ENCODE data around the gene NTM. TPM values are rescaled to one million over a fixed set of nuclear protein-coding genes. Genes with fewer than 3 reads are reported as not detected.
A peak's percentile ranks its signal among the peaks of the same experiment; 100 is the strongest.

The NTM gene
- total RNA-seq, 8 experiments from 2014 or later, result 0.80 to 169 (median 18.6) TPM

DNA sequence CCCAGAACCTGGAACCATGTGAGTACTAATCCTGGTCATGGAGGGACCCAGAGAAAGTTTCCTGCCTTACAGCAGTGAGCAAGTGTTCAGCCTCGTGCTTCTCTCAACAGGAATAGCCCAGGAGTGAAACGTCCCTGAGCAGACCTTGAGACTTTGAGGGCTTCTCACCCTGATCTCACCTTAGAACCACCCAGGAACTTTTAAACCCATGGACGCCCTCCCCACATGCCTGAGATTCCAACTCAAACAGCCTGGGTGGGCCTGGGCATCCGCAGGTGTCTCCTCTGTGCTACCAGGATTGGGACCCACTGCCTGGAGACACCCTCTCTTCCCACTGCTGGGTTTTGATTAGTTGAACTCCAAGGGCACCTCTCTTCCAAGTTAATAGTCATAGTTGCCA lies 297.2 kb downstream of the NTM start:
- H3K27ac ChIP-seq, result no peak overlapping the region
- in situ Hi-C loops (cut with MboI; ENCODE audit: low pct_unique_long_range_greater_than_20kb in 2 of 9, low sequenced_read_pairs in 9 of 9, unreplicated experiment in 9 of 9), result loop anchor here in 4 of 9 experiments (25.0 kb wide), 1 partner anchor 605 kb away; no protein-coding TSS in a partner anchor
- ATAC-seq (replicated peaks in 6 of 8), result no peak
- H3K4me3 ChIP-seq, result no peak overlapping the region
- WGBS, 10 experiments, result 53 to 100% (median 85%) methylated on average over 1 to 2 of the region's 4 CpGs; no CpG with 5 or more reads in 5 of the 10 experiments
- H3K4me1 ChIP-seq (replicated peaks in 1 of 2), result peaks cover 17 to 20% of the 10 kb centered on the region in 2 donors

- Histone ChIP-seq H3K27ac (no peak overlapping the region), H3K4me1 (replicated peaks in 1 of 2) (peaks cover 5 to 8% of the 10 kb centered on the region in 2 donors), H3K4me3 (no peak overlapping the region)
- WGBS, 10 experiments, result 0 to 78% (median 42%) methylated on average over 1 to 9 of the region's 11 CpGs
- in situ Hi-C loops (cut with MboI; ENCODE audit: low pct_unique_long_range_greater_than_20kb in 2 of 9, low sequenced_read_pairs in 9 of 9, unreplicated experiment in 9 of 9), result loop anchor here in 4 of 9 experiments (25.0 kb wide), 1 partner anchor 606 kb away; no protein-coding TSS in a partner anchor
- ATAC-seq (replicated peaks in 6 of 8), result peak in 3 of 8 experiments; percentile 15 to 53 (median 37)
Observed at GRCh38 chr11:131668500-131669400, 298.3 kb downstream of the NTM start.

DNA sequence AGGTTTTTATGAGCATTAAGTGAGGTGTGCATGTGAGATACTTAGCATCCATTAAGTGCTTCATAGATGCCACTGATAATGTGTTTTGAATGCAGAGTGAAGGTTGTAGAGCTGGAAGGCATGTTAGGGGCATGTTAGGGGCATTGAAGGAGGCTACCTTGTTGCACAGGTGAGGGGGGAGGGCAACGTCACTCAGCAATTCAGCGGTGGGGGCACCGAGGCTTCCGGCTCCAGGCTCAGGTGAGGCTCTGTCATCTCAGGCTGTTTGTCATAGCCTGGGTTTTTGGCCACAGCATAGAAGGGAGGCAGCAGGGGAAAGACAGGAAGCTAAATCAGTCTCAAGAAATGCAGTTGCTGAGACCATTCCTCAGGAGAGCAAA lies 299.0 kb downstream of the NTM start:
- no peak for ATAC-seq (replicated peaks in 6 of 8)
- in situ Hi-C loops (cut with MboI; ENCODE audit: low pct_unique_long_range_greater_than_20kb in 2 of 9, low sequenced_read_pairs in 9 of 9, unreplicated experiment in 9 of 9), result loop anchor here in 4 of 9 experiments (25.0 kb wide), 1 partner anchor 607 kb away; no protein-coding TSS in a partner anchor
- H3K4me3 ChIP-seq, result no peak overlapping the region
- WGBS, 10 experiments, result 0 to 95% (median 55%) methylated on average over 1 to 4 of the region's 4 CpGs; no CpG with 5 or more reads in 4 of the 10 experiments
- no peak overlapping the region for H3K27ac ChIP-seq
- peaks cover 3 to 4% of the 10 kb centered on the region in 2 donors for H3K4me1 ChIP-seq (replicated peaks in 1 of 2)

DNA sequence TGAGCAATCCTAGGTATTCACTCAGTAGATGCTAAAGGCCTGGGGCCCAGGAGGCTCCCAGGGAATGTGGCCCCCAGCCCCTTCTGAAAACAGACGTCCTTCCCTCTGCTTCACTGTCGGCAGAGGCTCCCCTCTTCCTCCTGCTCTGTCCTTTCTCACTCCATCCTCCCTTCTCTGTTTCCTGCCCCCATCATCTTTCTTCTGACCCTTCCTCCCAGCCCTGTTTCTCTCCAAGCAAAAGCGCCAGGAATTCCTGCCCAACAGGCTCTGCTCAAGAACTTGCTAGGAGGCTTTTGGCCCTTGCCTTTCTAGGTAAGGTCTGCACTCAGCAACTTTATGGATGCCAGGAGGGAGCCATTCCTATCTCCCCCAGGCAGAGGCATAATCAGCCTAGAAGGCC lies 300.5 kb downstream of the NTM start:
- no peak overlapping the region for H3K27ac ChIP-seq
- ATAC-seq (replicated peaks in 6 of 8), result no peak
- WGBS, 10 experiments, result 50 to 100% (median 60%) methylated on average over 1 to 3 of the region's 3 CpGs; no CpG with 5 or more reads in 4 of the 10 experiments
- in situ Hi-C loops (cut with MboI; ENCODE audit: low pct_unique_long_range_greater_than_20kb in 2 of 9, low sequenced_read_pairs in 9 of 9, unreplicated experiment in 9 of 9), result loop anchor here in 8 of 9 experiments (10.0 to 25.0 kb wide), 3 partner anchors 606 to 746 kb away; no protein-coding TSS in a partner anchor
- H3K4me3 ChIP-seq, result no peak overlapping the region
- H3K4me1 ChIP-seq (replicated peaks in 1 of 2), result peaks cover 3 to 4% of the 10 kb centered on the region in 2 donors

DNA sequence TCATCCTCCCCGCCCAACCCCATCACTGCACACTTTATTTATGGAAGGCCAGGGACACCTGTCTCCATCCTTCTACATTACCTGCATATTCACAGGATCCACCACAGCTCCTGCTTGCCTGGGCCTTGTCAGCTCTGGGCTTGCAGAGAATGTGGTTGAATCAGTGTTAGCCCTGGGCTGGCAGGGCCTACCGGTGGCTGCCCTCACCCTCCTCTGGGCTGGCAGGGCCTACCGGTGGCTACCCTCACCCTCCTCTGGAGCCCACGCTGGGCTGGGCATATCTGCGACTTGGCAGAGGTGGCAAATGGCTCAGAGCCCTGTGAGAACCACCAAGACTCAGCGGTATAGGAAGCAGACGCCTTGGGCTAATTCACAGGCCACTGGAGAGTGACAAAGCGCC lies 300.9 kb downstream of the NTM start:
- H3K4me3 ChIP-seq, result no peak overlapping the region
- H3K27ac ChIP-seq, result no peak overlapping the region
- no peak for ATAC-seq (replicated peaks in 6 of 8)
- WGBS, 10 experiments, result 93 to 100% (median 100%) methylated on average over 1 to 3 of the region's 8 CpGs; no CpG with 5 or more reads in 7 of the 10 experiments
- in situ Hi-C loops (cut with MboI; ENCODE audit: low pct_unique_long_range_greater_than_20kb in 2 of 9, low sequenced_read_pairs in 9 of 9, unreplicated experiment in 9 of 9), result loop anchor here in 8 of 9 experiments (10.0 to 25.0 kb wide), 3 partner anchors 607 to 747 kb away; no protein-coding TSS in a partner anchor
- H3K4me1 ChIP-seq (replicated peaks in 1 of 2), result peaks cover 3 to 4% of the 10 kb centered on the region in 2 donors

- in situ Hi-C loops (cut with MboI; ENCODE audit: low pct_unique_long_range_greater_than_20kb in 2 of 9, low sequenced_read_pairs in 9 of 9, unreplicated experiment in 9 of 9), result loop anchor here in 8 of 9 experiments (10.0 to 25.0 kb wide), 3 partner anchors 607 to 747 kb away; no protein-coding TSS in a partner anchor
- peak in 5 of 8 experiments; percentile 47 to 70 (median 60) for ATAC-seq (replicated peaks in 6 of 8)
- no peak overlapping the region for H3K27ac ChIP-seq
- peaks cover 3 to 4% of the 10 kb centered on the region in 2 donors for H3K4me1 ChIP-seq (replicated peaks in 1 of 2)
- WGBS, 10 experiments, result 70 to 100% (median 72%) methylated on average over 1 to 6 of the region's 12 CpGs; no CpG with 5 or more reads in 4 of the 10 experiments
- H3K4me3 ChIP-seq, result no peak overlapping the region
Observed at GRCh38 chr11:131671734-131672133, 301.3 kb downstream of the NTM start.

DNA sequence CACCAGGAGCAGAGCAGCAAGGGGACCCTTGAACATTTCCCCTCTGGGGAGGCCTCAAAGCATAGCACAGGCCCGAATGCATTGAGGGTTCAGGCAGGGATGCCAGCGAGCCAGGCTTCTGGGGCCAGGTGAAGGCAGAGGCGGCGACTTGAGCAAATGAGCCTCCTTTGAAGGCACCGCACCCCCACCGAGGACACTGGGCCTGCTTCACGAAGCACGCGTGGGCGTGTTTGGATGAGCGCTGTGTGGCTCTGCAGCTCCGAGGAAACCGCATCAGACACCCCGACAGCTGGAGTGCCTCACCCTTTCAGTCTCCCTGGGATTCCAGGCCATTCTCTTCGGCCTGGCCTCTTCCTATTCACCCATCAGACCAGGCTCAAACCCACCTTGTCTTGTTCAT lies 301.8 kb downstream of the NTM start:
- 91 to 100% (median 91%) methylated on average over 1 to 11 of the region's 15 CpGs; no CpG with 5 or more reads in 7 of the 10 experiments for WGBS, 10 experiments
- Histone ChIP-seq H3K27ac (no peak overlapping the region), H3K4me3 (no peak overlapping the region), H3K4me1 (replicated peaks in 1 of 2) (peaks cover 3 to 4% of the 10 kb centered on the region in 2 donors)
- in situ Hi-C loops (cut with MboI; ENCODE audit: low pct_unique_long_range_greater_than_20kb in 2 of 9, low sequenced_read_pairs in 9 of 9, unreplicated experiment in 9 of 9), result loop anchor here in 8 of 9 experiments (10.0 to 25.0 kb wide), 3 partner anchors 607 to 747 kb away; no protein-coding TSS in a partner anchor
- peak in 2 of 8 experiments; percentile 10 to 16 for ATAC-seq (replicated peaks in 6 of 8)

GRCh38 chr11:131674051-131674755 lies 303.8 kb downstream of the NTM start:
- in situ Hi-C loops (cut with MboI; ENCODE audit: low pct_unique_long_range_greater_than_20kb in 2 of 9, low sequenced_read_pairs in 9 of 9, unreplicated experiment in 9 of 9), result loop anchor here in 8 of 9 experiments (10.0 to 25.0 kb wide), 3 partner anchors 609 to 749 kb away; no protein-coding TSS in a partner anchor
- H3K4me1 ChIP-seq (replicated peaks in 1 of 2), result peaks cover 3 to 10% of the 10 kb centered on the region in 2 donors
- WGBS, 10 experiments, result 0 to 100% (median 39%) methylated on average over 1 to 16 of the region's 16 CpGs; no CpG with 5 or more reads in 2 of the 10 experiments
- H3K27ac ChIP-seq, result no peak overlapping the region
- peak; percentile 88 to 99 (median 92) for ATAC-seq (replicated peaks in 6 of 8)
- H3K4me3 ChIP-seq, result no peak overlapping the region

- Histone ChIP-seq H3K4me1 (replicated peaks in 1 of 2) (peaks cover 3 to 14% of the 10 kb centered on the region in 2 donors), H3K27ac (no peak overlapping the region), H3K4me3 (no peak overlapping the region)
- no peak for ATAC-seq (replicated peaks in 6 of 8)
- in situ Hi-C loops (cut with MboI; ENCODE audit: low pct_unique_long_range_greater_than_20kb in 2 of 9, low sequenced_read_pairs in 9 of 9, unreplicated experiment in 9 of 9), result loop anchor here in 4 of 9 experiments (10.0 to 25.0 kb wide), 3 partner anchors 611 to 1387 kb away; no protein-coding TSS in a partner anchor
- WGBS, 10 experiments, result 27 to 100% (median 85%) methylated on average over 1 to 11 of the region's 11 CpGs
Observed at GRCh38 chr11:131675121-131675888, 304.9 kb downstream of the NTM start.

GRCh38 chr11:131677828-131678470 lies 307.5 kb downstream of the NTM start:
- Histone ChIP-seq H3K4me1 (replicated peaks in 1 of 2) (peaks cover 0 to 18% of the 10 kb centered on the region in 2 donors), H3K27ac (no peak overlapping the region), H3K4me3 (no peak overlapping the region)
- 0 to 100% (median 73%) methylated on average over 1 of the region's 4 CpGs; no CpG with 5 or more reads in 4 of the 10 experiments for WGBS, 10 experiments
- peak in 2 of 8 experiments; percentile 19 to 52 for ATAC-seq (replicated peaks in 6 of 8)
- in situ Hi-C loops (cut with MboI; ENCODE audit: low pct_unique_long_range_greater_than_20kb in 2 of 9, low sequenced_read_pairs in 9 of 9, unreplicated experiment in 9 of 9), result loop anchor here in 4 of 9 experiments (10.0 to 25.0 kb wide), 3 partner anchors 613 to 1384 kb away; no protein-coding TSS in a partner anchor

DNA sequence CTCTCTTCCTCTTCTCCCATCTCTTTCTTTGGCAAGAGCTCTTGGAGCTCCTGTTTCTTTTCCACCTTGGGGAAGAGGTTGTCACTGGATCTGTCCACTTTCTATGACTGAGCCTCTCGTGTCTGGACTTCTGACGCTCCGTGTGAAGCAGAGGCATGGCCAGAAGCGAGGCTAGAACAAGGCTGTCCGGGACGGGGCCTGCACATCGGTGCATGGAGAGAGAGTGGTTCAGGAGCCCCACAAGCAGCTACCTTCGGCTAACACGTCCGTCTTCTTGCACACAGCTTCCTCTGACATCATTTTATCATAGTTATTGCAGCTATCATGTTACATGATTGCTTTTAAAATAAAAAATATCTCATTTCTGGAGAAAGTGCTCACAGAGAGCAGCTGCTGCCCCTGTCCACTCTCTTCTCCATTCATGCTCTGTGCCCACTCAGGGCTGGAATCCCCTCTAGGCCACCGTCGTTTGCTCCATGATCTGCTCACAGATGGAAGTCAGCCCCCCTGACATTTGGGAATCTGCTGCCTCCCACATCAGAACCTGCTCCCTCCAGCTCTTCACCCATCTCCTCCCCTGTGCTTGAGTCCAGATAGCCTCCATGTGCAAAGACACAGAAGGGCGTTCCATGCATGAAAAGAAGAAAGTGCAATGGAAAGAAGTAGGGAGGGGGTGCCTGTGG lies 308.4 kb downstream of the NTM start:
- peak in 1 of 8 experiments; percentile 24 for ATAC-seq (replicated peaks in 6 of 8)
- WGBS, 10 experiments, result 40 to 83% (median 78%) methylated on average over 5 to 12 of the region's 13 CpGs; no CpG with 5 or more reads in 4 of the 10 experiments
- H3K27ac ChIP-seq, result no peak overlapping the region
- H3K4me3 ChIP-seq, result no peak overlapping the region
- peaks cover 4 to 25% of the 10 kb centered on the region in 2 donors for H3K4me1 ChIP-seq (replicated peaks in 1 of 2)
- in situ Hi-C loops (cut with MboI; ENCODE audit: low pct_unique_long_range_greater_than_20kb in 2 of 9, low sequenced_read_pairs in 9 of 9, unreplicated experiment in 9 of 9), result loop anchor here in 4 of 9 experiments (10.0 to 25.0 kb wide), 3 partner anchors 614 to 1384 kb away; no protein-coding TSS in a partner anchor
